VCaP (cell line): ENCODE results near the gene SP9.

Experiments
- H3K27ac ChIP-seq: fragments of 450-650 bp; 2 replicates; pipeline ENCODE4 v1.5.1; 2017
- TF ChIP-seq, protein P1 (sequence below): fragments of 450-650 bp; conservative IDR thresholded peaks from 2 replicates; pipeline ENCODE4 v1.5.1; 2017; ENCODE audit warnings: mild to moderate bottlenecking, moderate library complexity

SP9 gene

GRCh38 chr2:174338671-174339560 is 4.2 kb downstream of the SP9 start:
- TF ChIP-seq, protein P1, sequence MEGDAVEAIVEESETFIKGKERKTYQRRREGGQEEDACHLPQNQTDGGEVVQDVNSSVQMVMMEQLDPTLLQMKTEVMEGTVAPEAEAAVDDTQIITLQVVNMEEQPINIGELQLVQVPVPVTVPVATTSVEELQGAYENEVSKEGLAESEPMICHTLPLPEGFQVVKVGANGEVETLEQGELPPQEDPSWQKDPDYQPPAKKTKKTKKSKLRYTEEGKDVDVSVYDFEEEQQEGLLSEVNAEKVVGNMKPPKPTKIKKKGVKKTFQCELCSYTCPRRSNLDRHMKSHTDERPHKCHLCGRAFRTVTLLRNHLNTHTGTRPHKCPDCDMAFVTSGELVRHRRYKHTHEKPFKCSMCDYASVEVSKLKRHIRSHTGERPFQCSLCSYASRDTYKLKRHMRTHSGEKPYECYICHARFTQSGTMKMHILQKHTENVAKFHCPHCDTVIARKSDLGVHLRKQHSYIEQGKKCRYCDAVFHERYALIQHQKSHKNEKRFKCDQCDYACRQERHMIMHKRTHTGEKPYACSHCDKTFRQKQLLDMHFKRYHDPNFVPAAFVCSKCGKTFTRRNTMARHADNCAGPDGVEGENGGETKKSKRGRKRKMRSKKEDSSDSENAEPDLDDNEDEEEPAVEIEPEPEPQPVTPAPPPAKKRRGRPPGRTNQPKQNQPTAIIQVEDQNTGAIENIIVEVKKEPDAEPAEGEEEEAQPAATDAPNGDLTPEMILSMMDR, result no peak
- no peak overlapping the region for H3K27ac ChIP-seq

DNA sequence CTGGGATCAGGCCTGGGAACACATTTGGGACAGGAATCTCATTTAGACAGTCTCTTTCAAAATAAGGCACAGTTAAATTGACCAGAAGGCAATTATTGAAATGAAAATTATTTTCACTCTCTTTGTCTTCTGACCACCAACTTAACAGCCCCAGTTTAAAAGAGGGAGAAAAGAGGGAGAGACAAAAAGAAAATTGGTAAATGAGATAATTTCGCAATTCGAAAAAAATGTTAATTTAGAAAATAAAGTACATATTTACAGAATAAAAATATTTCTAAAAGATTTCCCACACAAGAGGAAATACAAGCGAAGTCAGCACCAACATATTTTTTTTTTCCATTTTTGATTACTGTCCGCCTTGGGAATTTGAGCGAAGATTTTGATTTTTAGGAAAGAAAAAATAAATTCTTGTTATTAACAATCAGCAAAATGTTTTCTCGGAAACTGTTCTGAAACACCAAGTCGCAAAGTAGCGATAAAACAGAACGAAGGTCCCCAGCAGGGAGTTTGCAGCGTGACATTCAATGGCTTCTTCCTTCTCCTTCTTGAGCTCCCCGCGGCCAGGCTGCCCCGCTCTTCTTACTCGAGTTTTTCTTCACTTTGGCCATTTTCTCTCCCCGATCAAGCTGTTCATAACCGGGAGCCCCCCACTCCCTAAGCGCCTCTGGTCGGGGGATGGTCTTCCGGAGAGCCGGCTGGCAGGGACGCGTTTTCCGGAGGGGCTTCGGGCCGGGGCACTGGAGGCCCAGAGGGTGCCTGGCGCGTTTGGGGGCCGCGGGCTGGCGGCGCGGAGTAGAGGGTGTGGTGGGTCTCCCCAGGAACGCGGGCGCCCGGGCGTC is 5.0 kb downstream of the SP9 start:
- H3K27ac ChIP-seq, result no peak overlapping the region

DNA sequence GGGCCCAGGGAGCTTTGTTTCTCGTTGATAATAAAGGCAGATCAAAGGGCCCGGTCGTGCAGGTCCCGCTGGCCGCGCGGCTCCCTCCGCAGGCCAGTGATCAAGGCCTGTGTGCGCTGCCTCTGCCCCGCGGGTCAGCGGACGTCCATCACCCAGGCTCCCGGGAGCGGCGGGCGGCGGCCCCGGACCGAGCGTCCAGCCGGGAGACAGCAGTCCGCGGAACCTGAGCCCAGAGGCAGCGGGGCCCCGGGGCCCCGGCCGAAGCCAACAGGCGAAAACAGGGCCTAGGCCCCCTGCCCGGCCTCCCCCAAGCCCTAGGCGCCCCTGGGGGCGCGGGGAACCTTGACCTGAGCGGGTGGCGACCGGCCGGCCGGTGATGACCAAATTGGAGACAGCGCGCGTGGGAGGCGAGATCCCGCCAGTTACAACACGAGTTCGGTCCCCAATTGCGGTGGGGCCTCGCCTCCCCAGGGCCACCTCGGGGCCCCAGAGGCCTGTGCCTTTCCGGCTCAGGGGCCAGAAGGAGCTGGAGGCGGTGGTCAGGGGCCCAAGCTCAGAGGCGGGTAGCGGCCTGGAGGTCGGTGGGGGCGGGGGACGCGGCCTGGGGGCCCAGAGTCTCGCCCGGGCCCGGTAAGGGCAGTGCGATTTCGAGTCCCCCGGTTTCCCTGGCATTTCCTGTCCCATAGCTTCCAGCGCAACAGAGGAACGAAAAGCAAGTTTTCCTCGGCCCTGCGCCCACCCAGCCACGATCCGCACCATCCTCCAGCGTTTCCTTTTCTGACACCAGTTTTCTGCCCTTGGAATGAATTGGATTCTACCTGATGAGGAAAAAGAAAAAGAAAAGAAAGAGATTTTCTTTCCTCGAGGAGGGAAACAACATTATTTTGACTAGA is 5.9 kb downstream of the SP9 start:
- TF ChIP-seq, protein P1, result no peak
- no peak overlapping the region for H3K27ac ChIP-seq

More for the DNA sequence above, 5.0 kb downstream of the SP9 start:
- TF ChIP-seq, protein P1, result no peak

DNA sequence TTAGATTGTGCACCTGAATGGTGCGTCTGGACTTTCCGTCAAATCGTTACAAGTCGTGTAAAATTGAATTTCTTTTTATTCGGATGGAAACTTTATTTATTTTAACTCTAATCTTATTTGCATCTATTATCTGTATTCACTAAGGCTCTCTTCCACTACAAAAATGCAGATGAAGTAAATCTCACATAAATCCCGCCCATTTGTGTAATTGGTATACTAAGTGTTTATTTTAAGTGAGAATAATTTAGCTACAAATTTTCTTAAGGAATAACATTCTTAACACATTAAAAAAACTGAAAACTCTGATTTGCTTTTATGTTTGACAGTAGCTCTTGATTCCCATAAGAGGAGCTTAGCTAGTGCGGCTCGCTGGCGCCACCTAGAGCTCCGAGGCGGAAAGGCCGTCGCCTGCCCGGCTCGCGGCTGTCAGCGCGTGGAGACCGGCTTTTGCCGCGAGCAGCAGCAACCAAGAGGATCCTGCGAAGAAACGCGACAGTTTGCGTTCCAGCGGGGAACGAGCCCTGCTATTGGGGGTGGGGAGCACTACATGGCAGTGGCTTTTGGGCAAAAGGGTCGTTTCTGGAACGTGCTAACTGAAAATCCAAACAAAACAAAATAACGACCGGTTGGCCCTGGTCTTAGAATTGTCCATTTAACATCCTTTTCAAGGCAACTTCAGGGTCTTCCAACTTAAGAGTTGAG is 6.7 kb downstream of the SP9 start:
- TF ChIP-seq, protein P1, result peak; percentile 97
- H3K27ac ChIP-seq, result no peak overlapping the region; the same call in 1 of the 2 replicates

GRCh38 chr2:174341995-174342685 is 7.4 kb downstream of the SP9 start:
- TF ChIP-seq, protein P1, result no peak
- peak overlapping the region; percentile 11; the same call in 1 of the 2 replicates for H3K27ac ChIP-seq

GRCh38 chr2:174342686-174343342 is 8.1 kb downstream of the SP9 start:
- TF ChIP-seq, protein P1, result no peak
- H3K27ac ChIP-seq, result no peak overlapping the region; the same call in 1 of the 2 replicates
